ENCODE data around the gene BUB3.

The BUB3 gene

DNA sequence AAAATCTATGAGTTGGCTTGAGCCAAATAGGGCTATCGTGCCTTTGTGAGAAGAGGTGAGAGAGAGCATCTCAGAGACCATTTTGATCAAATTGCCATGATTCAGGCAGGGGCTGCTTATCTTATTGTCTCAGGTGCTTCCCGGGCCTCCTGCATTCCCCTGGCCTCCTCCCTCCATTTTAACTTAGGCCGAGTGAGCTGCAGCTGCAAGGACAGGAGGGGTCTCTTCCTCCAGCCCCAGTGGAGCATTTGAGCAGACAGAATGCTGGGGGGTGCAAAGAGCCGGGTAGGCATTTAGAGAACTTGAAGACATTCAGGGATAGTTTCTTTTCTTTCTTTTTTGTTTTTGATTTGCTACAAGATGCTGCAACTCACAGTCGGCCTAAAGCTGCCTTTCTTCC is 59.0 kb downstream of the BUB3 start:
- Histone ChIP-seq H3K9ac (ENCODE audit: low read depth, low read length, poor library complexity, severe bottlenecking) (no peak overlapping the region), H3K27me3 (ENCODE audit: insufficient read depth, low read length, poor library complexity, severe bottlenecking) (no peaks in the 10 kb centered on the region), H3K9me3 (ENCODE audit: insufficient read depth, low read depth, low read length) (0 out of 2 replicates have a peak, but pooled peaks cover 8% of the 10 kb centered on the region), H2AFZ (ENCODE audit: low read length) (no peak overlapping the region), H3K4me2 (ENCODE audit: low read depth, low read length, poor library complexity, severe bottlenecking) (no peak overlapping the region), H3K4me3 (ENCODE audit: low read length, poor library complexity, severe bottlenecking) (no peak overlapping the region), H3K4me1 (ENCODE audit: insufficient read depth, low read length, poor library complexity, severe bottlenecking) (no peaks in the 10 kb centered on the region), H3K9me2 (replicated peaks; ENCODE audit: low read depth, low read length) (no peaks in the 10 kb centered on the region), H3K79me2 (ENCODE audit: insufficient read depth, low read length) (no peaks in the 10 kb centered on the region), H3K36me3 (ENCODE audit: insufficient read depth, low read length) (no peaks in the 10 kb centered on the region), H4K20me1 (ENCODE audit: insufficient read depth, low read length, poor library complexity, severe bottlenecking) (no peaks in the 10 kb centered on the region), H3F3A (ENCODE audit: low read depth) (no peaks in the 10 kb centered on the region)
- TF ChIP-seq EZH2phosphoT487 (IDR thresholded peaks at IDR 0.05; ENCODE audit: borderline replicate concordance), result no peak
- TF ChIP-seq, protein P1, sequence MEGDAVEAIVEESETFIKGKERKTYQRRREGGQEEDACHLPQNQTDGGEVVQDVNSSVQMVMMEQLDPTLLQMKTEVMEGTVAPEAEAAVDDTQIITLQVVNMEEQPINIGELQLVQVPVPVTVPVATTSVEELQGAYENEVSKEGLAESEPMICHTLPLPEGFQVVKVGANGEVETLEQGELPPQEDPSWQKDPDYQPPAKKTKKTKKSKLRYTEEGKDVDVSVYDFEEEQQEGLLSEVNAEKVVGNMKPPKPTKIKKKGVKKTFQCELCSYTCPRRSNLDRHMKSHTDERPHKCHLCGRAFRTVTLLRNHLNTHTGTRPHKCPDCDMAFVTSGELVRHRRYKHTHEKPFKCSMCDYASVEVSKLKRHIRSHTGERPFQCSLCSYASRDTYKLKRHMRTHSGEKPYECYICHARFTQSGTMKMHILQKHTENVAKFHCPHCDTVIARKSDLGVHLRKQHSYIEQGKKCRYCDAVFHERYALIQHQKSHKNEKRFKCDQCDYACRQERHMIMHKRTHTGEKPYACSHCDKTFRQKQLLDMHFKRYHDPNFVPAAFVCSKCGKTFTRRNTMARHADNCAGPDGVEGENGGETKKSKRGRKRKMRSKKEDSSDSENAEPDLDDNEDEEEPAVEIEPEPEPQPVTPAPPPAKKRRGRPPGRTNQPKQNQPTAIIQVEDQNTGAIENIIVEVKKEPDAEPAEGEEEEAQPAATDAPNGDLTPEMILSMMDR (conservative IDR thresholded peaks at IDR 0.05; ENCODE audit: low read length), result no peak
